Measurements from ENCODE around the gene PCDHA10. TPM values are rescaled to one million over a fixed set of nuclear protein-coding genes. Genes with fewer than 3 reads are reported as not detected.
"Not testable (repeated sequence)": the region's sequence is repeated elsewhere in the genome, so short reads cannot be mapped to it uniquely, and the experiment has no call there.

PCDHA10 gene
- total RNA-seq, 1 experiment from 2014 or later = 10.7 TPM

DNA sequence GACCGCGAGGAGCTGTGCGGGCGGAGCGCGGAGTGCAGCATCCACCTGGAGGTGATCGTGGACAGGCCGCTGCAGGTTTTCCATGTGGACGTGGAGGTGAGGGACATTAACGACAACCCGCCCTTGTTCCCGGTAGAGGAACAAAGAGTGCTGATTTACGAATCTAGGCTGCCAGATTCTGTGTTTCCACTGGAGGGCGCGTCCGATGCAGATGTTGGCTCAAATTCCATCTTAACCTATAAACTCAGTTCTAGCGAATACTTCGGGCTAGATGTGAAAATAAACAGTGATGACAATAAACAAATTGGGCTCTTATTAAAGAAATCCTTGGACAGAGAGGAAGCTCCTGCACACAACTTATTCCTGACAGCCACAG, 27.3 kb upstream of the PCDHA10 start:
- H2AFZ ChIP-seq (ENCODE audit: low read length) = no peak overlapping the region
- H3K79me1 ChIP-seq (ENCODE audit: insufficient read depth, low read depth, low read length, poor library complexity, severe bottlenecking) = no peaks in the 10 kb centered on the region
- no peak overlapping the region for H3K4ac ChIP-seq (ENCODE audit: low read depth, low read length)
- no peak overlapping the region for H3T11ph ChIP-seq (ENCODE audit: low read length)
- no peak overlapping the region for H3K23ac ChIP-seq (ENCODE audit: insufficient read length, low read depth, low read length)
- no peak overlapping the region for H2BK15ac ChIP-seq (ENCODE audit: low read depth, low read length)
- H4K91ac ChIP-seq (ENCODE audit: insufficient read length, low read depth, low read length) = no peak overlapping the region
- H4K8ac ChIP-seq (replicated peaks; ENCODE audit: insufficient read length, low read depth, low read length) = no peak overlapping the region
- H3K4me3 Mint-ChIP-seq = peak overlapping the region; percentile 76 to 88
- no peak overlapping the region for H2BK5ac ChIP-seq (ENCODE audit: insufficient read length, low read length)
- H4K20me1 ChIP-seq (ENCODE audit: control insufficient read depth, insufficient read depth, insufficient read length) = no peaks in the 10 kb centered on the region
- H3K9me3 Mint-ChIP-seq = peaks cover 20 to 22% of the 10 kb centered on the region in 2 experiments
- H3K4me1 ChIP-seq (ENCODE audit: insufficient read depth, low read length) = no peaks in the 10 kb centered on the region
- H2AK5ac ChIP-seq (ENCODE audit: insufficient read length, low read length) = no peak overlapping the region
- no peak overlapping the region for H2BK12ac ChIP-seq (ENCODE audit: insufficient read length, low read depth, low read length)
- H2BK120ac ChIP-seq (ENCODE audit: low read depth, low read length, poor library complexity, severe bottlenecking) = no peak overlapping the region
- peak overlapping the region; percentile 76; the same call in 1 of the 2 replicates for H3K14ac ChIP-seq (ENCODE audit: insufficient read depth, low read length)
- no peaks in the 10 kb centered on the region for H3K9me3 ChIP-seq (ENCODE audit: control insufficient read depth, low read depth, low read length)
- peaks cover 15 to 33% (median 19%) of the 10 kb centered on the region in 3 experiments for H3K36me3 Mint-ChIP-seq (ENCODE audit: insufficient read depth in 1 of 3, low read depth in 3 of 3)
- H2BK20ac ChIP-seq (ENCODE audit: low read depth, low read length, poor library complexity, severe bottlenecking) = no peak overlapping the region
- H3K27me3 Mint-ChIP-seq (ENCODE audit: low read depth) = no peaks in the 10 kb centered on the region
- peak overlapping the region in 1 of 3 experiments; percentile 97; a peak in 3 of 7 replicates for H3K27ac Mint-ChIP-seq
- peaks cover 3% of the 10 kb centered on the region for H3K23me2 ChIP-seq (ENCODE audit: insufficient read length, low read depth, low read length, poor library complexity, severe bottlenecking)
- DNase-seq = no peak
- no peak overlapping the region for H3K9ac ChIP-seq (ENCODE audit: extremely low read depth, insufficient read length, low read length)
- H3K56ac ChIP-seq (ENCODE audit: insufficient read length, low read depth, low read length) = no peak overlapping the region
- WGBS (ENCODE audit: extremely low coverage, insufficient read length, low lambda C conversion rate) = no CpG with 5 or more reads among the region's 18 CpGs
- TF ChIP-seq, protein P1, sequence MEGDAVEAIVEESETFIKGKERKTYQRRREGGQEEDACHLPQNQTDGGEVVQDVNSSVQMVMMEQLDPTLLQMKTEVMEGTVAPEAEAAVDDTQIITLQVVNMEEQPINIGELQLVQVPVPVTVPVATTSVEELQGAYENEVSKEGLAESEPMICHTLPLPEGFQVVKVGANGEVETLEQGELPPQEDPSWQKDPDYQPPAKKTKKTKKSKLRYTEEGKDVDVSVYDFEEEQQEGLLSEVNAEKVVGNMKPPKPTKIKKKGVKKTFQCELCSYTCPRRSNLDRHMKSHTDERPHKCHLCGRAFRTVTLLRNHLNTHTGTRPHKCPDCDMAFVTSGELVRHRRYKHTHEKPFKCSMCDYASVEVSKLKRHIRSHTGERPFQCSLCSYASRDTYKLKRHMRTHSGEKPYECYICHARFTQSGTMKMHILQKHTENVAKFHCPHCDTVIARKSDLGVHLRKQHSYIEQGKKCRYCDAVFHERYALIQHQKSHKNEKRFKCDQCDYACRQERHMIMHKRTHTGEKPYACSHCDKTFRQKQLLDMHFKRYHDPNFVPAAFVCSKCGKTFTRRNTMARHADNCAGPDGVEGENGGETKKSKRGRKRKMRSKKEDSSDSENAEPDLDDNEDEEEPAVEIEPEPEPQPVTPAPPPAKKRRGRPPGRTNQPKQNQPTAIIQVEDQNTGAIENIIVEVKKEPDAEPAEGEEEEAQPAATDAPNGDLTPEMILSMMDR (conservative IDR thresholded peaks at IDR 0.05) = peak; percentile 44; the same call in 2 of the 3 replicates
- H3K18ac ChIP-seq (ENCODE audit: insufficient read length, low read depth, low read length) = no peak overlapping the region
- H3K4me2 ChIP-seq (ENCODE audit: insufficient read depth, insufficient read length, low read length) = no peak overlapping the region
- H3K79me2 ChIP-seq (ENCODE audit: insufficient read depth, low read length) = no peaks in the 10 kb centered on the region
- H3K27ac ChIP-seq (ENCODE audit: insufficient read length, low read depth, low read length) = no peak overlapping the region
- no peaks in the 10 kb centered on the region for H3K27me3 ChIP-seq (ENCODE audit: insufficient read depth, low read length)
- H3K4me1 Mint-ChIP-seq = peaks cover 0 to 11% of the 10 kb centered on the region in 2 experiments; a peak in 2 of 4 replicates
- H4K5ac ChIP-seq (ENCODE audit: insufficient read length, low read depth, low read length) = no peak overlapping the region

DNA sequence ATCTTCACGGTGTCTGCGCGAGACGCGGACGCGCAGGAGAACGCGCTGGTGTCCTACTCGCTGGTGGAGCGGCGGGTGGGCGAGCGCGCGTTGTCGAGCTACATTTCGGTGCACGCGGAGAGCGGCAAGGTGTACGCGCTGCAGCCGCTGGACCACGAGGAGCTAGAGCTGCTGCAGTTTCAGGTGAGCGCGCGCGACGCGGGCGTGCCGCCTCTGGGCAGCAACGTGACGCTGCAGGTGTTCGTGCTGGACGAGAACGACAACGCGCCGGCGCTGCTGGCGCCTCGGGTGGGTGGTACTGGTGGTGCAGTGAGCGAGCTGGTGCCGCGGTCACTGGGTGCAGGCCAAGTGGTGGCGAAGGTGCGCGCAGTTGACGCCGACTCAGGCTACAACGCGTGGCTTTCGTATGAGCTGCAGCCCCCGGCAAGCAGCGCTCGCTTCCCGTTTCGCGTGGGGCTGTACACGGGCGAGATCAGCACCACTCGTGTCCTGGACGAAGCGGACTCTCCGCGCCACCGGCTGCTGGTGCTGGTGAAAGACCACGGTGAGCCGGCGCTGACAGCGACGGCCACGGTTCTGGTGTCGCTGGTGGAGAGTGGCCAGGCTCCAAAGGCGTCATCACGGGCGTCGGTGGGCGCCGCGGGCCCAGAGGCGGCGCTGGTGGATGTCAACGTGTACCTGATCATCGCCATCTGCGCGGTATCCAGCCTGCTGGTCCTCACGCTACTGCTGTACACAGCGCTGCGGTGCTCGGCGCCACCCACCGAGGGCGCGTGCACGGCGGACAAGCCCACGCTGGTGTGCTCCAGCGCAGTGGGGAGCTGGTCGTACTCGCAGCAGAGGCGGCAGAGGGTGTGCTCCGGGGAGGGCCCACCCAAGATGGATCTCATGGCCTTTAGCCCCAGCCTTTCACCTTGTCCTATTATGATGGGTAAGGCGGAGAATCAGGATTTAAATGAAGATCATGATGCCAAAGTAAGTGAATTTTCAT, 25.9 kb upstream of the PCDHA10 start:
- not testable (repeated sequence) for H3K56ac ChIP-seq (ENCODE audit: insufficient read length, low read depth, low read length); H4K91ac ChIP-seq (ENCODE audit: insufficient read length, low read depth, low read length); H3T11ph ChIP-seq (ENCODE audit: low read length); H3K23ac ChIP-seq (ENCODE audit: insufficient read length, low read depth, low read length); H3K4ac ChIP-seq (ENCODE audit: low read depth, low read length); H3K27me3 Mint-ChIP-seq (ENCODE audit: low read depth); H2BK15ac ChIP-seq (ENCODE audit: low read depth, low read length); DNase-seq; H3K4me1 ChIP-seq (ENCODE audit: insufficient read depth, low read length); H4K8ac ChIP-seq (replicated peaks; ENCODE audit: insufficient read length, low read depth, low read length); H3K4me3 Mint-ChIP-seq; H3K9me3 ChIP-seq (ENCODE audit: control insufficient read depth, low read depth, low read length); H3K23me2 ChIP-seq (ENCODE audit: insufficient read length, low read depth, low read length, poor library complexity, severe bottlenecking); H3K27me3 ChIP-seq (ENCODE audit: insufficient read depth, low read length); H2AK5ac ChIP-seq (ENCODE audit: insufficient read length, low read length); H3K27ac Mint-ChIP-seq; H2BK5ac ChIP-seq (ENCODE audit: insufficient read length, low read length); H4K20me1 ChIP-seq (ENCODE audit: control insufficient read depth, insufficient read depth, insufficient read length); H3K79me2 ChIP-seq (ENCODE audit: insufficient read depth, low read length); H3K14ac ChIP-seq (ENCODE audit: insufficient read depth, low read length); H3K27ac ChIP-seq (ENCODE audit: insufficient read length, low read depth, low read length); H2BK12ac ChIP-seq (ENCODE audit: insufficient read length, low read depth, low read length); H3K9ac ChIP-seq (ENCODE audit: extremely low read depth, insufficient read length, low read length); H2AFZ ChIP-seq (ENCODE audit: low read length); H3K18ac ChIP-seq (ENCODE audit: insufficient read length, low read depth, low read length); H3K4me2 ChIP-seq (ENCODE audit: insufficient read depth, insufficient read length, low read length); H2BK120ac ChIP-seq (ENCODE audit: low read depth, low read length, poor library complexity, severe bottlenecking); H3K79me1 ChIP-seq (ENCODE audit: insufficient read depth, low read depth, low read length, poor library complexity, severe bottlenecking); H4K5ac ChIP-seq (ENCODE audit: insufficient read length, low read depth, low read length); H2BK20ac ChIP-seq (ENCODE audit: low read depth, low read length, poor library complexity, severe bottlenecking)
- peaks cover 22 to 29% of the 10 kb centered on the region in 2 experiments for H3K9me3 Mint-ChIP-seq
- H3K4me1 Mint-ChIP-seq = peaks cover 0 to 11% of the 10 kb centered on the region in 2 experiments; a peak in 2 of 4 replicates
- no CpG with 5 or more reads among the region's 106 CpGs for WGBS (ENCODE audit: extremely low coverage, insufficient read length, low lambda C conversion rate)
- H3K36me3 Mint-ChIP-seq (ENCODE audit: insufficient read depth in 1 of 3, low read depth in 3 of 3) = peaks cover 18 to 39% (median 23%) of the 10 kb centered on the region in 3 experiments
